ENCODE measurements around the gene TIGAR.

The TIGAR gene

GRCh38 chr12:4308334-4308950 lies 12.6 kb upstream of the TIGAR start:
- DNase-seq = no peak

- DNase-seq = no peak
Observed at GRCh38 chr12:4311776-4312175, 9.2 kb upstream of the TIGAR start.

- DNase-seq = no peak
Observed at GRCh38 chr12:4312251-4312650, 8.8 kb upstream of the TIGAR start.

GRCh38 chr12:4320497-4320852 lies 538 bp upstream of the TIGAR start:
- DNase-seq = no peak

GRCh38 chr12:4322726-4323125 lies 1.7 kb downstream of the TIGAR start:
- DNase-seq = no peak

GRCh38 chr12:4323396-4323795 lies 2.4 kb downstream of the TIGAR start:
- DNase-seq = no peak

GRCh38 chr12:4324366-4324765 lies 3.4 kb downstream of the TIGAR start:
- DNase-seq = no peak

- no peak for DNase-seq
Observed at GRCh38 chr12:4325966-4326365, 5.0 kb downstream of the TIGAR start.

- no peak for DNase-seq
Observed at GRCh38 chr12:4327293-4327692, 6.3 kb downstream of the TIGAR start.

GRCh38 chr12:4330203-4330602 lies 9.2 kb downstream of the TIGAR start:
- DNase-seq = no peak

- DNase-seq = no peak
Observed at GRCh38 chr12:4331221-4331620, 10.2 kb downstream of the TIGAR start.

GRCh38 chr12:4331842-4332241 lies 10.8 kb downstream of the TIGAR start:
- no peak for DNase-seq

- no peak for DNase-seq
Observed at GRCh38 chr12:4346931-4347330, 25.9 kb downstream of the TIGAR start.

GRCh38 chr12:4353785-4354208 lies 32.8 kb downstream of the TIGAR start:
- peak; percentile 8 to 9 for DNase-seq

- no peak for DNase-seq
Observed at GRCh38 chr12:4355156-4356040, 34.4 kb downstream of the TIGAR start.

GRCh38 chr12:4356041-4356327 lies 35.0 kb downstream of the TIGAR start:
- DNase-seq = peak; percentile 18 to 22

GRCh38 chr12:4366090-4366489 lies 45.1 kb downstream of the TIGAR start:
- DNase-seq = no peak

GRCh38 chr12:4369548-4369947 lies 48.5 kb downstream of the TIGAR start:
- DNase-seq = no peak

- DNase-seq = no peak
Observed at GRCh38 chr12:4370265-4370664, 49.3 kb downstream of the TIGAR start.

GRCh38 chr12:4372653-4373052 lies 51.6 kb downstream of the TIGAR start:
- no peak for DNase-seq

GRCh38 chr12:4375449-4375848 lies 54.4 kb downstream of the TIGAR start:
- DNase-seq = no peak

- DNase-seq = no peak
Observed at GRCh38 chr12:4378772-4379171, 57.8 kb downstream of the TIGAR start.

- DNase-seq = no peak
Observed at GRCh38 chr12:4379405-4379804, 58.4 kb downstream of the TIGAR start, which contains the start of gene FGF23. Gene FGF23 (minus strand): TSS chr12:4379712. CDS start chr12:4379582, 130 bp downstream.

GRCh38 chr12:4380332-4380731 lies 59.3 kb downstream of the TIGAR start:
- no peak for DNase-seq

Data from activated CD4-positive, alpha-beta T cell treated with anti-CD3 and anti-CD28 coated beads, Interleukin-2, amount 50 U/mL, for 4 hours (primary cell).